H9 (cell line): ENCODE results near the gene HOXD12. TPM values are rescaled to one million over a fixed set of nuclear protein-coding genes. Genes with fewer than 3 reads are reported as not detected.

Experiments
- DNase-seq: peaks from one replicate; pipeline ENCODE4 v3.0.0-alpha.2; 2017
- H2AFZ ChIP-seq: one replicate; pipeline ENCODE4 v1.6.1; 2013; ENCODE audit warnings: mild to moderate bottlenecking, low read length, control low read depth, moderate library complexity
- H2AK5ac ChIP-seq: 2 replicates; pipeline ENCODE4 v1.6.1; 2013; ENCODE audit warnings: low read length, control low read depth, mixed read lengths; ENCODE audit not compliant: insufficient read length
- H2BK120ac ChIP-seq: one replicate; pipeline ENCODE4 v1.6.1; 2013; ENCODE audit warnings: low read depth, mild to moderate bottlenecking, low read length, control low read depth, inconsistent platforms; ENCODE audit not compliant: poor library complexity, severe bottlenecking
- H2BK12ac ChIP-seq: 2 replicates; pipeline ENCODE4 v1.6.1; 2013; ENCODE audit warnings: low read length, control low read depth, mixed read lengths, low read depth; ENCODE audit not compliant: insufficient read length
- H2BK15ac ChIP-seq: 2 replicates; pipeline ENCODE4 v1.6.1; 2013; ENCODE audit warnings: low read depth, low read length, control low read depth
- H2BK20ac ChIP-seq: one replicate; pipeline ENCODE4 v1.6.1; 2013; ENCODE audit warnings: low read depth, mild to moderate bottlenecking, low read length, control low read depth, inconsistent platforms; ENCODE audit not compliant: poor library complexity, severe bottlenecking
- H2BK5ac ChIP-seq: 2 replicates; pipeline ENCODE4 v1.6.1; 2013; ENCODE audit warnings: low read length, control low read depth, mixed read lengths; ENCODE audit not compliant: insufficient read length
- H3K14ac ChIP-seq: 2 replicates; pipeline ENCODE4 v1.6.1; 2013; ENCODE audit warnings: low read length, control low read depth; ENCODE audit not compliant: insufficient read depth
- H3K18ac ChIP-seq: 2 replicates; pipeline ENCODE4 v1.6.1; 2013; ENCODE audit warnings: low read depth, mild to moderate bottlenecking, mixed read lengths, low read length, control low read depth; ENCODE audit not compliant: insufficient read length
- H3K23ac ChIP-seq: 2 replicates; pipeline ENCODE4 v1.6.1; 2013; ENCODE audit warnings: low read length, control low read depth, mixed read lengths, low read depth; ENCODE audit not compliant: insufficient read length
- H3K23me2 ChIP-seq: 2 replicates; pipeline ENCODE4 v1.6.1; 2013; ENCODE audit warnings: low read depth, mild to moderate bottlenecking, mixed read lengths, low read length, control low read depth; ENCODE audit not compliant: insufficient read length, poor library complexity, severe bottlenecking
- H3K27ac ChIP-seq: 2 replicates; pipeline ENCODE4 v1.5.1; 2013; ENCODE audit warnings: low read length, control low read depth, mixed read lengths, low read depth; ENCODE audit not compliant: insufficient read length
- H3K27me3 ChIP-seq: 2 replicates; pipeline ENCODE4 v1.6.1; 2013; ENCODE audit warnings: low read length, control low read depth, inconsistent platforms; ENCODE audit not compliant: insufficient read depth
- H3K4ac ChIP-seq: 2 replicates; pipeline ENCODE4 v1.6.1; 2013; ENCODE audit warnings: low read depth, mild to moderate bottlenecking, control low read depth, inconsistent platforms, low read length, moderate library complexity
- H3K4me1 ChIP-seq: 2 replicates; pipeline ENCODE4 v1.6.1; 2013; ENCODE audit warnings: low read length, control low read depth, inconsistent platforms; ENCODE audit not compliant: insufficient read depth
- H3K4me2 ChIP-seq: 2 replicates; pipeline ENCODE4 v1.6.1; 2013; ENCODE audit warnings: low read length, control low read depth, mixed read lengths; ENCODE audit not compliant: insufficient read length, insufficient read depth
- H3K56ac ChIP-seq: 2 replicates; pipeline ENCODE4 v1.6.1; 2013; ENCODE audit warnings: low read depth, mild to moderate bottlenecking, mixed read lengths, low read length, control low read depth; ENCODE audit not compliant: insufficient read length
- H3K79me1 ChIP-seq: 2 replicates; pipeline ENCODE4 v1.6.1; 2013; ENCODE audit warnings: low read depth, mild to moderate bottlenecking, moderate library complexity, low read length, control low read depth, inconsistent platforms; ENCODE audit not compliant: insufficient read depth, poor library complexity, severe bottlenecking
- H3K79me2 ChIP-seq: 2 replicates; pipeline ENCODE4 v1.6.1; 2013; ENCODE audit warnings: low read length, control low read depth, inconsistent platforms; ENCODE audit not compliant: insufficient read depth
- H3K9ac ChIP-seq: 2 replicates; pipeline ENCODE4 v1.6.1; 2013; ENCODE audit warnings: low read length, control low read depth, mixed read lengths; ENCODE audit not compliant: insufficient read length; ENCODE audit errors: extremely low read depth
- H3K9me3 ChIP-seq: one replicate; pipeline ENCODE4 v1.6.1; 2013; ENCODE audit warnings: low read depth, low read length, inconsistent platforms; ENCODE audit not compliant: control insufficient read depth
- H3T11ph ChIP-seq: one replicate; pipeline ENCODE4 v1.6.1; 2013; ENCODE audit warnings: mild to moderate bottlenecking, low read length, control low read depth, inconsistent platforms
- H4K20me1 ChIP-seq: one replicate; pipeline ENCODE4 v1.6.1; 2013; ENCODE audit not compliant: control insufficient read depth, insufficient read length, insufficient read depth
- H4K5ac ChIP-seq: 2 replicates; pipeline ENCODE4 v1.6.1; 2013; ENCODE audit warnings: low read depth, mild to moderate bottlenecking, mixed read lengths, low read length, control low read depth; ENCODE audit not compliant: insufficient read length
- H4K8ac ChIP-seq: replicated peaks from 2 replicates; pipeline ENCODE4 v1.6.1; 2013; ENCODE audit warnings: low read length, control low read depth, mixed read lengths, low read depth; ENCODE audit not compliant: insufficient read length
- H4K91ac ChIP-seq: 2 replicates; pipeline ENCODE4 v1.6.1; 2013; ENCODE audit warnings: low read depth, mild to moderate bottlenecking, moderate library complexity, mixed read lengths, low read length, control low read depth; ENCODE audit not compliant: insufficient read length
- H3K27ac Mint-ChIP-seq, 3 experiments: 2 replicates in 2 of 3; 3 replicates in 1 of 3; pipeline ENCODE4 v1.8.0; 2020 to 2021; ENCODE audit warnings: mixed read lengths in 3 of 3, mild to moderate bottlenecking in 1 of 3, moderate library complexity in 1 of 3
- H3K27me3 Mint-ChIP-seq: 2 replicates; pipeline ENCODE4 v1.8.0; 2021; ENCODE audit warnings: low read depth, mild to moderate bottlenecking, moderate library complexity, mixed read lengths
- H3K36me3 Mint-ChIP-seq, 3 experiments: 2 replicates in 2 of 3; 3 replicates in 1 of 3; pipeline ENCODE4 v1.8.0; 2020 to 2021; ENCODE audit warnings: low read depth in 3 of 3, mixed read lengths in 3 of 3; ENCODE audit not compliant: insufficient read depth in 1 of 3
- H3K4me1 Mint-ChIP-seq, 2 experiments: 2 replicates each; pipeline ENCODE4 v1.8.0; 2020; ENCODE audit warnings: mixed read lengths in 2 of 2
- H3K4me3 Mint-ChIP-seq, 2 experiments: 2 replicates in 1 of 2; 3 replicates in 1 of 2; pipeline ENCODE4 v1.8.0; 2020 to 2021; ENCODE audit warnings: mild to moderate bottlenecking in 2 of 2, mixed read lengths in 2 of 2, moderate library complexity in 1 of 2
- H3K9me3 Mint-ChIP-seq, 2 experiments: 2 replicates in 1 of 2; 3 replicates in 1 of 2; pipeline ENCODE4 v1.8.0; 2020; ENCODE audit warnings: mild to moderate bottlenecking in 2 of 2, mixed read lengths in 2 of 2, moderate library complexity in 1 of 2
- CTCF ChIP-seq: fragments of 200-600 bp; sonication (generic); conservative IDR thresholded peaks from 3 replicates; pipeline ENCODE4 v1.8.0; 2021; ENCODE audit warnings: antibody characterized with exemption, mild to moderate bottlenecking
- WGBS: extraction: QIAGEN DNeasy Blood & Tissue Kit; methylation state at CpG from one replicate; pipeline ENCODE4 v1.1.7; 2013; ENCODE audit warnings: missing lambda C conversion rate, low lambda C conversion rate, mixed read lengths; ENCODE audit not compliant: insufficient read length; ENCODE audit errors: extremely low coverage; 5-methylcytosine and 5-hydroxymethylcytosine counted together
- total RNA-seq: library from RNA; stranded (reverse); gene quantifications from 2 replicates; pipeline ENCODE4 v1.2.1, GENCODE V29; 2021

HOXD12 gene
- total RNA-seq, 1 experiment from 2014 or later = not detected

- Histone ChIP-seq H2AFZ (no peak overlapping the region), H3K79me2 (no peaks in the 10 kb centered on the region), H2BK120ac (no peak overlapping the region), H3K4me1 (no peaks in the 10 kb centered on the region), H2BK5ac (no peak overlapping the region), H3K27me3 (peaks cover 98% of the 10 kb centered on the region), H4K5ac (no peak overlapping the region), H4K8ac (no peak overlapping the region), H3K14ac (no peak overlapping the region), H3K56ac (no peak overlapping the region), H4K91ac (no peak overlapping the region), H3K79me1 (no peaks in the 10 kb centered on the region), H3K9ac (no peak overlapping the region), H2BK12ac (no peak overlapping the region), H3K23ac (no peak overlapping the region), H4K20me1 (peaks cover 4% of the 10 kb centered on the region), H3K18ac (no peak overlapping the region), H3T11ph (no peak overlapping the region), H3K23me2 (peaks cover 2% of the 10 kb centered on the region), H3K4ac (no peak overlapping the region), H3K4me2 (no peak overlapping the region), H3K27ac (no peak overlapping the region), H2AK5ac (no peak overlapping the region), H2BK20ac (no peak overlapping the region), H3K9me3 (no peaks in the 10 kb centered on the region), H2BK15ac (no peak overlapping the region)
- H3K27ac Mint-ChIP-seq = no peak overlapping the region
- H3K36me3 Mint-ChIP-seq = peaks cover 0 to 3% (median 0%) of the 10 kb centered on the region in 3 experiments; a peak in 3 of 7 replicates
- peaks cover 99% of the 10 kb centered on the region for H3K27me3 Mint-ChIP-seq
- peak; percentile 71 for DNase-seq
- TF ChIP-seq CTCF = peak; percentile 76
- no peak overlapping the region; a peak in 1 of 5 replicates for H3K4me3 Mint-ChIP-seq
- peaks cover 10 to 20% of the 10 kb centered on the region in 2 experiments for H3K9me3 Mint-ChIP-seq
- WGBS = no CpG with 5 or more reads among the region's 24 CpGs
- peaks cover 0 to 15% of the 10 kb centered on the region in 2 experiments; a peak in 2 of 4 replicates for H3K4me1 Mint-ChIP-seq
These were observed 19.2 kb downstream of the HOXD12 start for GRCh38 chr2:176118601-176119339.
